Karpas-422 (cell line): ENCODE measurements around the gene TGIF2. TPM values are rescaled to one million over a fixed set of nuclear protein-coding genes. Genes with fewer than 3 reads are reported as not detected.

Source experiments
- DNase-seq: peaks from one replicate; pipeline ENCODE4 v3.0.0-alpha.2; 2015
- H2AFZ ChIP-seq: fragments of 200-600 bp; sonication (generic); 2 replicates; pipeline ENCODE4 v1.6.1; 2014; ENCODE audit warnings: antibody characterized with exemption, low read length, mixed read lengths
- H3K27ac ChIP-seq: fragments of 200-600 bp; sonication (generic); 2 replicates; pipeline ENCODE4 v1.5.1; 2014; ENCODE audit warnings: mild to moderate bottlenecking, low read length, moderate library complexity
- H3K27me3 ChIP-seq: fragments of 200-600 bp; sonication (generic); 2 replicates; pipeline ENCODE4 v1.6.1; 2014; ENCODE audit warnings: low read length, mixed read lengths
- H3K36me3 ChIP-seq: fragments of 200-600 bp; sonication (generic); 2 replicates; pipeline ENCODE4 v1.6.1; 2014; ENCODE audit warnings: low read length, mixed read lengths; ENCODE audit not compliant: insufficient read depth
- H3K4me1 ChIP-seq: fragments of 200-600 bp; sonication (generic); 2 replicates; pipeline ENCODE4 v1.6.1; 2014; ENCODE audit warnings: mild to moderate bottlenecking, low read length, mixed read lengths
- H3K4me2 ChIP-seq: fragments of 200-600 bp; sonication (generic); 2 replicates; pipeline ENCODE4 v1.6.1; 2014; ENCODE audit warnings: low read length, low read depth, mild to moderate bottlenecking; ENCODE audit not compliant: poor library complexity, severe bottlenecking
- H3K4me3 ChIP-seq: fragments of 200-600 bp; sonication (generic); 2 replicates; pipeline ENCODE4 v1.5.1; 2014; ENCODE audit warnings: mild to moderate bottlenecking, antibody characterized with exemption, low read length, mixed read lengths
- H3K79me2 ChIP-seq: fragments of 200-600 bp; sonication (generic); 2 replicates; pipeline ENCODE4 v1.6.1; 2014; ENCODE audit warnings: mild to moderate bottlenecking, low read length, mixed read lengths
- H3K9ac ChIP-seq: fragments of 200-600 bp; sonication (generic); 2 replicates; pipeline ENCODE4 v1.6.0; 2014; ENCODE audit warnings: low read length
- H3K9me2 ChIP-seq: fragments of 200-600 bp; sonication (generic), shearing (Covaris generic); replicated peaks from 2 replicates; pipeline ENCODE4 v1.6.0; 2014; ENCODE audit warnings: mild to moderate bottlenecking, low read length, moderate library complexity; ENCODE audit not compliant: insufficient read depth
- H3K9me3 ChIP-seq: fragments of 300-700, 200-600 bp; sonication (generic); 2 replicates; pipeline ENCODE4 v1.6.1; 2014; ENCODE audit warnings: low read length, mixed read lengths
- H4K20me1 ChIP-seq: fragments of 200-600 bp; sonication (generic); 2 replicates; pipeline ENCODE4 v1.6.1; 2014; ENCODE audit warnings: mild to moderate bottlenecking, antibody characterized with exemption, low read length, low read depth; ENCODE audit not compliant: insufficient read depth
- total RNA-seq: library from RNA; depleted of rRNA; stranded (reverse); fragments of >200 nt; shearing (Covaris generic); gene quantifications from 2 replicates; pipeline ENCODE4 v1.2.3, GENCODE V29; 2014; ENCODE audit warnings: low replicate concordance

Gene TGIF2
- total RNA-seq, 1 experiment from 2014 or later, result 21.3 TPM

DNA sequence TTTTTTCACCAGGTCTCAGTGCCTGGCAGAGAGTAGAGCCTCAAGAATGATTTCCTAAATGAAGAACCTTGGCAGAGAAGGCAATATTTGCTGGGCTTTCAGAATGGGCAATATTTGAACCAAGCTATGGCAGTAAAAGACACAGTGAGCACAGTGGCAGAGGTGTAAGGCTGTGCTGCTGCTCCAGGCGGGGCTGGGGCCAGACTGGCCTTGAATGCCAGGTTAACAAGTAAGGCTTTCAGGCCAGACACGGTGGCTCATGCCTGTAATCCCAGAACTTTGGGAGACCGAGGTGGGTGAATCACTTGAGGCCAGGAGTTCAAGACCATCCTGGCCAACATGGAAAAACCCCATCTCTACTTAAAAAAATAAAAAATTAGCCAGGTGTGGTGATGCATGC lies 40.6 kb upstream of the TGIF2 start:
- H3K79me2 ChIP-seq, result peaks cover 14% of the 10 kb centered on the region
- peaks cover 3% of the 10 kb centered on the region; the same call in 1 of the 2 replicates for H3K4me1 ChIP-seq
- H3K9me2 ChIP-seq, result no peaks in the 10 kb centered on the region
- H3K9ac ChIP-seq, result no peak overlapping the region
- no peak overlapping the region for H3K4me3 ChIP-seq
- H3K9me3 ChIP-seq, result no peaks in the 10 kb centered on the region
- no peaks in the 10 kb centered on the region for H4K20me1 ChIP-seq
- H2AFZ ChIP-seq, result no peak overlapping the region
- H3K27ac ChIP-seq, result no peak overlapping the region
- H3K4me2 ChIP-seq, result no peak overlapping the region
- no peaks in the 10 kb centered on the region for H3K27me3 ChIP-seq
- DNase-seq, result no peak
- H3K36me3 ChIP-seq, result no peaks in the 10 kb centered on the region

DNA sequence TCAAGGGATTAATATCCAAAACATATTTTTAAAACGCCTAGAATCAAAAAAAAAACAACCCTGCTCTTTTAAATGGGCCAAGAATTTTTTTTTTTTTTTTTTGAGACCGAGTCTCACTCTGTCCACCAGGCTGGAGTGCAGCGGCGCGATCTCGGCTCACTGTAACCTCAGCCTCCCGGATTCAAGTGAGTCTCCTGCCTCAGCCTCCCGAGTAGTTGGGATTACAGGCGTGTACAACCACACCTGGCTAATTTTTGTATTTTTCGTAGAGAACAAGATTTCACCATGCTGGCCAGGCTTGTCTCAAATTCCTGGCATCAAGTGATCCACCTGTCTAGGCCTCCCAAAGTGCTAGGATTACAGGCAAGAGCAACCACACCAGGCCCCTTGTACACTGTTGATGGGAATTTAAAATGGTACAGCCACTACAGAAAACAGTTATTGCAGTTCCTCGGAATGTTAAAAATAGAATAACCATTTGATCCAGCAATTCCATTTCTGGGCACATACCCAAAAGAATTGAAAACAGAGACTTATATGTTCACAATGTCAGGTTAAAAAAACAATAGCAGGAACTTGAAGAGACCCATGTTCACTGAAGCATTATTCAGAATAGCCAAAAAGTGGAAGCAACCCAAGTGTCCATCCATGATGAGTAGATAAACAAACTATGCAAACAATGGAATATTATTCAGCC lies 35.2 kb upstream of the TGIF2 start:
- H4K20me1 ChIP-seq, result no peaks in the 10 kb centered on the region
- H3K4me3 ChIP-seq, result no peak overlapping the region
- H3K9ac ChIP-seq, result no peak overlapping the region
- H3K79me2 ChIP-seq, result peaks cover 9% of the 10 kb centered on the region
- no peaks in the 10 kb centered on the region for H3K9me3 ChIP-seq
- H3K36me3 ChIP-seq, result no peaks in the 10 kb centered on the region
- H3K4me1 ChIP-seq, result peaks cover 3% of the 10 kb centered on the region; the same call in 1 of the 2 replicates
- H2AFZ ChIP-seq, result no peak overlapping the region
- no peak for DNase-seq
- no peak overlapping the region for H3K27ac ChIP-seq
- no peak overlapping the region for H3K4me2 ChIP-seq
- H3K9me2 ChIP-seq, result no peaks in the 10 kb centered on the region
- H3K27me3 ChIP-seq, result no peaks in the 10 kb centered on the region

DNA sequence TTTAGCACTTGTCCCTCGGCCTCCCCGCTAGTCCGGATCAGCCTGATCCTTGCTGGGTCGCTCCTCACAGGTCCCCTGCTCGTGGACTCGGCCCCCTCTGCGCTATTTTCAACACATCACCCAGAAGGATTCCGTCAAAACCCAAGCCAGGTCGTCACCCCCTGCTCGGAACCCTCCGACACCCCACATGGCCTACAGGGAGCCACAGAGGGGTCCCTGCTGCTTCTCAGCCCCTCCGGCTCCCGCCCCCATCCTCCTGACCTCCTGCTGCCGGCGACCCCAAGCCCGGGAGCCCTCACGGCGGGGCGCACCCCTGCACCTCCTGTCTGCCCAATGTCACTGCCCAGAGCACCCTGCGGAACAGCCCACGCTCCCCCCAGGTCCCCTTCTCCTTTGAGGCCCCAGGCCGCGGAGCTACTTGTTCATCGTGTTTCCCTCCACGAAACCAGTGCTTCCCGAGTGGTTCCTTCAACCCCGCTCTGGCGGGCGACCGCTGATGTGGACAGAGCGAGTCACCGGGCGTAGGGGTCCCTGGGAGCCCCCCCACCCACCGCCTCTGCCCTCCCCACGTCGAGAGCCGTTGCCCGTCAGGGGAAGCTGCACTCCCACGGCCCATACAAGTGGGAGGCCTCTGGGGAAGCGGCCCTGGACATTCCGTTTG lies 32.7 kb upstream of the TGIF2 start:
- H2AFZ ChIP-seq, result no peak overlapping the region
- no peak for DNase-seq
- H3K27ac ChIP-seq, result no peak overlapping the region
- H3K79me2 ChIP-seq, result no peaks in the 10 kb centered on the region; the same call in 1 of the 2 replicates
- H3K36me3 ChIP-seq, result no peaks in the 10 kb centered on the region
- no peaks in the 10 kb centered on the region for H3K9me2 ChIP-seq
- no peaks in the 10 kb centered on the region for H4K20me1 ChIP-seq
- H3K4me2 ChIP-seq, result no peak overlapping the region
- H3K27me3 ChIP-seq, result no peaks in the 10 kb centered on the region
- H3K9me3 ChIP-seq, result no peaks in the 10 kb centered on the region
- H3K4me3 ChIP-seq, result no peak overlapping the region
- peaks cover 3% of the 10 kb centered on the region; the same call in 1 of the 2 replicates for H3K4me1 ChIP-seq
- no peak overlapping the region for H3K9ac ChIP-seq

DNA sequence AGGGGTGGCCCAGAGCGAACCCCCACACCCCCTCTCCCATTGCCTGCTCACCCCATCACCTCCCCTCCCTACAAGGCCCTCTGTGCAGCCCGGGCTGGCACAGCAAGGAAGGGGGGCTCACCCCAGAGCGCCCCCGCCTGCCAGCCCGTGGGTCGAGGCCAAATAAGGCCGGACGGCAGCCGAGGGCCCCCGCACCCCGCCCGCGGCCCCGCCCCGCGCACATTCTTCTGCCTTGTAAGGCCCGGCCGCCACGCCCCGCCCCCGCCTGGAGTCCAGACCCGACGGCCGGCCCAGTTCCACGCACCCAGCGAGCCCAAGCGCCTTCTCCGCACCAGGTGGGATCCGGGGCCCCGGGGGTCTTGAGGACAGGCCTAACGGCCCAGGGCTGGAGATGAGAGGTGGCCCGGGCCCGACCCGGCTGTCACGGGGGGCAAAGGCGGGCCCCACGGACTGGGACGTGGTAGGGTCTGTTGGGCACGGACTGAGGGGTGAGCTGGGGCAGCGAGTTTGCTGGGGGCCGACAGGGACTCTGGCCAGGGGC lies 32.1 kb upstream of the TGIF2 start, which contains the start of gene MYL9:
Gene MYL9 (plus strand): TSS at position 293 of the 541 bp plus-strand sequence. CDS start 3,366 bp downstream, outside the sequence.
- H3K9ac ChIP-seq, result no peak within 1 kb of the TSS
- H3K27me3 ChIP-seq, result no peaks in the 10 kb centered on the region
- DNase-seq, result no peak
- H4K20me1 ChIP-seq, result no peaks in the 10 kb centered on the region
- H3K9me3 ChIP-seq, result no peaks in the 10 kb centered on the region
- H3K79me2 ChIP-seq, result no peaks in the 10 kb centered on the region; the same call in 1 of the 2 replicates
- H3K9me2 ChIP-seq, result no peaks in the 10 kb centered on the region
- H3K4me3 ChIP-seq, result no peak within 1 kb of the TSS
- H3K36me3 ChIP-seq, result no peaks in the 10 kb centered on the region
- no peak within 1 kb of the TSS for H2AFZ ChIP-seq
- H3K4me2 ChIP-seq, result no peak within 1 kb of the TSS
- peaks cover 3% of the 10 kb centered on the region; the same call in 1 of the 2 replicates for H3K4me1 ChIP-seq
- no peak within 1 kb of the TSS for H3K27ac ChIP-seq

DNA sequence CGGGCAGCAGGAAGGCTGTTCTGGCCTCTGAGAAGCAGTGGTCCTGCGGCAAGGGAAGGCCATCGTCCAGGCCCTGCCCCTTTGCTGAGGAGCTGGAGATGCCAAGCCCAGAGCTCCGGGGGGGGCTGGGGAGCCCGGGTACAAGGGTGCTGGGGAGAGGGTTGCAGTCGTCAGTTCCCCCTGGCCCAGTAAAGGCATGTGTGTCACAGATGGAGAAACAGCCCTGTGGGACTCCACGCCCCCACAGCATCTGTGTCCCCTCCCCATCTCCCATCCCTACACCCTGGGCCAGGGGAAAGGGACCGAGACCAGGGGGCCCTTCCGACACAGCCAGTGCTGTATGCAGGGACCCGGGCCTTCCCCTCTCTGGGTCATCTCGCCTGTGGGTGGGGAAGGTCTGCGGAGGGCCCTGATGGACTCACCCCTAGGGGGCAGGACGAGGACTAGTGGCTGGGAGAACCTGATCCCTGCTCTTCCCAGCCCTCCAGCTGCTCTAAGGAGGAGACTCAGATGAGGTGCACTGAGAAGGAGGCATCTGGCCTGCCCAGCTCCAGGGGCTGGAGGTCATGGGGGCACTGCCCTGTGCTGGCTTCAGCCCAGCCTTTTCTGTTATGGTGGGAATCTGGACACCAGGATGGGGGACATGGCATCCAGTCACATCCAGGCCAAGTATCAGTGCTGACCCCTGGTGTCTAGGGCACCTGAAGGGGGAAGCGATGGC lies 31.5 kb upstream of the TGIF2 start:
- H3K4me1 ChIP-seq, result no peaks in the 10 kb centered on the region
- no peak overlapping the region for H3K9ac ChIP-seq
- no peak overlapping the region for H3K4me3 ChIP-seq
- H4K20me1 ChIP-seq, result no peaks in the 10 kb centered on the region
- no peaks in the 10 kb centered on the region for H3K9me3 ChIP-seq
- H3K4me2 ChIP-seq, result no peak overlapping the region
- no peaks in the 10 kb centered on the region for H3K27me3 ChIP-seq
- no peaks in the 10 kb centered on the region; the same call in 1 of the 2 replicates for H3K79me2 ChIP-seq
- DNase-seq, result no peak
- no peaks in the 10 kb centered on the region for H3K9me2 ChIP-seq
- no peaks in the 10 kb centered on the region for H3K36me3 ChIP-seq
- H3K27ac ChIP-seq, result no peak overlapping the region
- H2AFZ ChIP-seq, result no peak overlapping the region

DNA sequence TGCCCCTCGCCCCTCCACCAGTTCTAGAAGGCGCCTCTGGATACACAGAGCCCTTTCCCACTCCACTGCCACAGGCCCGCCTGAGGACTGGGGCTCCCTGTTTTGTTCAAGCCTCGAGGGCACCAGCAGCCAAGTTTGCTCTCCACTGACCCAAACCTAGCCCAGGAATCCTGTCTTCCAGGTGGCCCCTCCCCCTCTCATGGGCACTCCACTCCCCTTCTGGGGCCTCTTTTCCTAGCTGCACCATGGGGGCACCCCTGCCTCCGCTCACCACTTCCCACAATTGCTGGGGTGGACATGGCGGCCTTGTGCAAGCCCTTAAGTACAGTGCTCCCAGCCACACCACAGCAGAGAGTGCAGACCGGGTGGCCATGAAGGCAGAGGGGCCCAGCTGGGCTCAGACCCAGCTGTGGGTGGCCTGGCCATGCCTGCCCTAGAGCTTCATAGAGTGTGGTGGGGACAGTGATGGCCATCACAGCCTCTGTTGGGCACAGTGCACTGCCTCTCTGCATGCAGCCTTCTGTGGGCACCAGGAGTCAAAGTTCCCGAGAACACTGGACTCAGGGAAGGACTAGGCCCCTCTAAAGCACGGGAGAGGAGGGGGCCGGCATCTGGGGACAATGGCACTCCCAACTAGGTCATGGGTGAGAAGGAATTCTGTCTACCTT lies 30.7 kb upstream of the TGIF2 start:
- H3K36me3 ChIP-seq, result no peaks in the 10 kb centered on the region
- H4K20me1 ChIP-seq, result no peaks in the 10 kb centered on the region
- no peaks in the 10 kb centered on the region for H3K9me3 ChIP-seq
- H2AFZ ChIP-seq, result no peak overlapping the region
- no peak for DNase-seq
- H3K9me2 ChIP-seq, result no peaks in the 10 kb centered on the region
- H3K27me3 ChIP-seq, result no peaks in the 10 kb centered on the region
- no peak overlapping the region for H3K4me3 ChIP-seq
- no peak overlapping the region for H3K27ac ChIP-seq
- H3K4me2 ChIP-seq, result no peak overlapping the region
- no peaks in the 10 kb centered on the region; the same call in 1 of the 2 replicates for H3K79me2 ChIP-seq
- no peaks in the 10 kb centered on the region for H3K4me1 ChIP-seq
- H3K9ac ChIP-seq, result no peak overlapping the region

DNA sequence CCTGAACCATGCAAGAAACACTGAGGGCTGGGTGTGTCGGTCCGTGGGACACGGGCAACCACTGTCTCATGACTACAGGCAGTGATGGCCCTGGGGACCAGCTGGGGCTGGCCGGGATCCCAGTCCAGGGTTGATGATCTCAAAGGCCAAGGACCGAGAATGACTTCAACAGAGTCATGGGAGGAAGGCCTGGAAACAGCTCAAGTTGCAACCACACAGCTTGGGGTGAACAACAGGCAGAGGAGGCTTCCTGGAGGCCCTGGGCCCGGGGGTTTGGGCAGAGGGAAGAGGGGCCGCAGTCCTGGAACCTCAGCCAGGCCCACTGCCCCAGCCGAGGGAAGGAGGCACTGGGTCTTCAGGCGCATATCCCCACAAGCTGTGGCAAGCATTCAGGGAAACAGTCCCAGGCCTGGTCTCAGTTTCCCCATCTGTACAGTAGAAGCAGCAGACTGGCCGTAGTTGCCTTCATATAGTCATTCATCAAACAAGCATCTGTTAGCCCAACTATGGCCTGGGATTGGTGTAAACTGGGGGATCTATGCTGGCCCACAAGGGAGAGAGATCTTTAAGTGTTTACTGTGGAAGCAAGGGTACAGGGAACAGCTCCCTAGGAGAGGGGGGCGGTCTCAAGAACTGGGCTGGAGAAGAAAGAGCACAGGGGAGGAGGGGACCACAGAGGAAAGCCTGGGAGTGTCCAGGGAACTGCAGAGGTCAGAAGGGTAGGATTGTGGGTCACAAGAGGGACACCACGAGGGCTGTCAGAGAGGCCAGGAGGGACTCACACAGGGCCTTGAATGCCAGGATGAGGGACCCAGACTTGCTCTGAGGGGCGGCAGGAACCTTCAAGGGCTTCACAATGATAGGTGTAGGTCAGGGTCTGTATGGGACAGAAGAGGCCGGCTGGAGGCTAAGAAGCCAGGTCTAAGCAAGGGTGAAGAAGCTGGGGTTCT lies 29.9 kb upstream of the TGIF2 start:
- Histone ChIP-seq H3K27me3 (no peaks in the 10 kb centered on the region), H3K27ac (no peak overlapping the region), H3K4me3 (no peak overlapping the region), H3K4me1 (no peaks in the 10 kb centered on the region), H3K79me2 (peaks cover 4% of the 10 kb centered on the region; the same call in 1 of the 2 replicates), H2AFZ (no peak overlapping the region), H3K4me2 (no peak overlapping the region), H3K9ac (no peak overlapping the region), H4K20me1 (no peaks in the 10 kb centered on the region), H3K9me2 (no peaks in the 10 kb centered on the region), H3K36me3 (no peaks in the 10 kb centered on the region), H3K9me3 (no peaks in the 10 kb centered on the region)
- no peak for DNase-seq
